ENCODE results near the gene GALNT17.

- TF ChIP-seq POLR2A (IDR thresholded peaks at IDR 0.05; ENCODE audit: low read length) (no peak), GATA1 (IDR thresholded peaks at IDR 0.05; ENCODE audit: low read depth, low read length) (no peak)
Observed at GRCh38 chr7:71753956-71754664, 622.2 kb downstream of the GALNT17 start.

Data from erythroblast (primary cell).